ENCODE results near the gene KLF9. TPM values are rescaled to one million over a fixed set of nuclear protein-coding genes. Genes with fewer than 3 reads are reported as not detected.

The KLF9 gene
- total and polyA plus RNA-seq, 2 donors (not counting 1 experiment from before 2014, with no cell fraction given): 12.1 to 36.4 TPM

GRCh38 chr9:70407081-70407503, 7.4 kb downstream of the KLF9 start:
- H3K4me3 ChIP-seq (ENCODE audit: control extremely low read depth in 1 of 5, extremely low read depth in 1 of 5, insufficient read depth in 1 of 5, low read depth in 2 of 5, low read length in 4 of 5): peak overlapping the region in 1 of 5 experiments; percentile 39
- H3K4me1 ChIP-seq (ENCODE audit: control insufficient read depth in 2 of 2, insufficient read depth in 2 of 2, low read length in 2 of 2): peaks cover 45 to 50% of the 10 kb centered on the region in 2 donors
- DNase-seq (no peak), ATAC-seq (ENCODE audit: low read depth) (no peak)
- peak overlapping the region; percentile 52 to 75 for H3K27ac ChIP-seq (ENCODE audit: low read length in 2 of 2)
- intact Hi-C loops (cut with micrococcal nuclease): loop anchor here (2.0 kb wide), 1 partner anchor 14 kb away; no protein-coding TSS in a partner anchor
- H3K27me3 ChIP-seq (replicated peaks in 1 of 4; ENCODE audit: control extremely low read depth in 1 of 4, control insufficient read depth in 3 of 4, insufficient read depth in 4 of 4, low read length in 3 of 4): no peaks in the 10 kb centered on the region
- no peaks in the 10 kb centered on the region for H3K9me3 ChIP-seq (ENCODE audit: control extremely low read depth in 1 of 3, control insufficient read depth in 2 of 3, insufficient read depth in 1 of 3, low read length in 2 of 3)
- H3K79me2 ChIP-seq (ENCODE audit: control insufficient read depth, insufficient read depth, low read length): peaks cover 95% of the 10 kb centered on the region
- H3K36me3 ChIP-seq (replicated peaks in 1 of 2; ENCODE audit: control extremely low read depth in 1 of 2, control insufficient read depth in 1 of 2, extremely low read depth in 1 of 2, insufficient read depth in 2 of 2, low read length in 1 of 2): no peaks in the 10 kb centered on the region
- no peak for TF ChIP-seq CTCF (IDR thresholded peaks at IDR 0.05)
- Mint-ChIP-seq H3K4me1 (peaks cover 65% of the 10 kb centered on the region), H3K4me3 (peak overlapping the region; percentile 41), H3K27ac (peak overlapping the region; percentile 88), H3K27me3 (no peaks in the 10 kb centered on the region), H3K9me3 (ENCODE audit: insufficient read depth) (no peaks in the 10 kb centered on the region)
- no peak overlapping the region for H2AFZ ChIP-seq (ENCODE audit: insufficient read depth, low read depth, low read length, poor library complexity, severe bottlenecking)
- 100% methylated on average over 2 of the region's 4 CpGs for WGBS (ENCODE audit: insufficient coverage)
- H3K9ac ChIP-seq (ENCODE audit: low read length): peak overlapping the region; percentile 10
- CTCF ChIA-PET: interaction anchor here (1.7 kb wide), 1 partner anchor 9 kb away, joined by 4 read pairs; no protein-coding TSS in a partner anchor
- H4K20me1 ChIP-seq (ENCODE audit: control insufficient read depth, insufficient read depth, low read length, poor library complexity, severe bottlenecking): peaks cover 49% of the 10 kb centered on the region
- H3K4me2 ChIP-seq (replicated peaks; ENCODE audit: low read depth, low read length, poor library complexity, severe bottlenecking): peak overlapping the region; percentile 69
- POLR2A ChIA-PET: interaction anchor here (1.1 kb wide), 1 partner anchor 12 kb away, joined by 4 read pairs; no protein-coding TSS in a partner anchor

- ATAC-seq (ENCODE audit: low read depth) (peak; percentile 78), DNase-seq (peak; percentile 77)
- Histone ChIP-seq H3K27me3 (replicated peaks in 1 of 4; ENCODE audit: control extremely low read depth in 1 of 4, control insufficient read depth in 3 of 4, insufficient read depth in 4 of 4, low read length in 3 of 4) (no peaks in the 10 kb centered on the region), H4K20me1 (ENCODE audit: control insufficient read depth, insufficient read depth, low read length, poor library complexity, severe bottlenecking) (peaks cover 49% of the 10 kb centered on the region), H3K9ac (ENCODE audit: low read length) (peak overlapping the region; percentile 10), H3K9me3 (ENCODE audit: control extremely low read depth in 1 of 3, control insufficient read depth in 2 of 3, insufficient read depth in 1 of 3, low read length in 2 of 3) (no peaks in the 10 kb centered on the region), H3K4me1 (ENCODE audit: control insufficient read depth in 2 of 2, insufficient read depth in 2 of 2, low read length in 2 of 2) (peaks cover 40 to 44% of the 10 kb centered on the region in 2 donors), H3K36me3 (replicated peaks in 1 of 2; ENCODE audit: control extremely low read depth in 1 of 2, control insufficient read depth in 1 of 2, extremely low read depth in 1 of 2, insufficient read depth in 2 of 2, low read length in 1 of 2) (no peaks in the 10 kb centered on the region), H3K4me3 (ENCODE audit: control extremely low read depth in 1 of 5, extremely low read depth in 1 of 5, insufficient read depth in 1 of 5, low read depth in 2 of 5, low read length in 4 of 5) (peak overlapping the region in 2 of 5 experiments; percentile 30 to 39), H2AFZ (ENCODE audit: insufficient read depth, low read depth, low read length, poor library complexity, severe bottlenecking) (no peak overlapping the region), H3K4me2 (replicated peaks; ENCODE audit: low read depth, low read length, poor library complexity, severe bottlenecking) (peak overlapping the region; percentile 69), H3K79me2 (ENCODE audit: control insufficient read depth, insufficient read depth, low read length) (peaks cover 93% of the 10 kb centered on the region), H3K27ac (ENCODE audit: low read length in 2 of 2) (peak overlapping the region; percentile 52 to 75)
- Mint-ChIP-seq H3K27ac (peak overlapping the region; percentile 88), H3K27me3 (no peaks in the 10 kb centered on the region), H3K4me3 (peak overlapping the region; percentile 83), H3K4me1 (peaks cover 60% of the 10 kb centered on the region), H3K9me3 (ENCODE audit: insufficient read depth) (no peaks in the 10 kb centered on the region)
- ChIA-PET POLR2A (interaction anchor here (0.7 to 1.0 kb wide), 2 partner anchors 13 to 33 kb away, joined by 3 read pairs; no protein-coding TSS in a partner anchor), CTCF (interaction anchor here (3.1 kb wide), 1 partner anchor 8 kb away, joined by 9 read pairs; the partner anchor contains the start of gene KLF9)
- TF ChIP-seq CTCF (IDR thresholded peaks at IDR 0.05): no peak
- 31% methylated on average over 3 of the region's 6 CpGs for WGBS (ENCODE audit: insufficient coverage)
- intact Hi-C loops (cut with micrococcal nuclease): loop anchor here (1.0 to 2.0 kb wide), 2 partner anchors 8 to 14 kb away; no protein-coding TSS in a partner anchor
Measured at GRCh38 chr9:70406434-70406862, 8.0 kb downstream of the KLF9 start.

Data from B cell (primary cell).